ENCODE measurements around the gene ZBTB9.

ZBTB9 gene

GRCh38 chr6:33428224-33428965 is 26.0 kb upstream of the ZBTB9 start:
- no peaks in the 10 kb centered on the region for H3K36me3 ChIP-seq (ENCODE audit: low read length)
- H3K9me3 ChIP-seq (ENCODE audit: insufficient read depth, low read length) = no peaks in the 10 kb centered on the region
- peaks cover 6% of the 10 kb centered on the region; the same call in 1 of the 2 replicates for H3K27me3 ChIP-seq (ENCODE audit: low read length)
- H3K4me2 ChIP-seq (ENCODE audit: low read depth, low read length, poor library complexity, severe bottlenecking) = peak overlapping the region; percentile 26
- H3K9ac ChIP-seq (ENCODE audit: low read length) = peak overlapping the region; percentile 8; the same call in 1 of the 2 replicates
- no peak overlapping the region for H3K27ac ChIP-seq (ENCODE audit: low read depth, low read length)
- H3K4me3 ChIP-seq (ENCODE audit: insufficient read depth, low read length, poor library complexity, severe bottlenecking) = peak overlapping the region; percentile 10
- H2AFZ ChIP-seq (ENCODE audit: low read depth, low read length, severe bottlenecking) = no peak overlapping the region
- no peaks in the 10 kb centered on the region for H3K9me2 ChIP-seq (replicated peaks; ENCODE audit: insufficient read depth, low read length)
- no peaks in the 10 kb centered on the region for H4K20me1 ChIP-seq (ENCODE audit: low read depth, low read length)
- H3F3A ChIP-seq (ENCODE audit: insufficient read depth) = peaks cover 23% of the 10 kb centered on the region
- TF ChIP-seq EZH2phosphoT487 (conservative IDR thresholded peaks at IDR 0.05; ENCODE audit: low read length) (no peak), CTCF (IDR thresholded peaks at IDR 0.05; ENCODE audit: insufficient read depth, low read length, poor library complexity, severe bottlenecking) (peak; percentile 32)
- H3K79me2 ChIP-seq (ENCODE audit: insufficient read depth, low read length) = no peaks in the 10 kb centered on the region

- Histone ChIP-seq H3K27me3 (ENCODE audit: low read length) (peaks cover 6% of the 10 kb centered on the region; the same call in 1 of the 2 replicates), H4K20me1 (ENCODE audit: low read depth, low read length) (no peaks in the 10 kb centered on the region), H3K4me2 (ENCODE audit: low read depth, low read length, poor library complexity, severe bottlenecking) (no peak overlapping the region), H2AFZ (ENCODE audit: low read depth, low read length, severe bottlenecking) (no peak overlapping the region), H3K4me3 (ENCODE audit: insufficient read depth, low read length, poor library complexity, severe bottlenecking) (no peak overlapping the region), H3K36me3 (ENCODE audit: low read length) (no peaks in the 10 kb centered on the region), H3K79me2 (ENCODE audit: insufficient read depth, low read length) (no peaks in the 10 kb centered on the region), H3K27ac (ENCODE audit: low read depth, low read length) (no peak overlapping the region), H3K9ac (ENCODE audit: low read length) (no peak overlapping the region), H3K9me3 (ENCODE audit: insufficient read depth, low read length) (no peaks in the 10 kb centered on the region), H3K9me2 (replicated peaks; ENCODE audit: insufficient read depth, low read length) (no peaks in the 10 kb centered on the region), H3F3A (ENCODE audit: insufficient read depth) (peaks cover 23% of the 10 kb centered on the region)
- no peak for TF ChIP-seq CTCF (IDR thresholded peaks at IDR 0.05; ENCODE audit: insufficient read depth, low read length, poor library complexity, severe bottlenecking)
- TF ChIP-seq EZH2phosphoT487 (conservative IDR thresholded peaks at IDR 0.05; ENCODE audit: low read length) = no peak
Measured at GRCh38 chr6:33428966-33429749, 25.2 kb upstream of the ZBTB9 start.

GRCh38 chr6:33429750-33430052 is 24.7 kb upstream of the ZBTB9 start:
- no peaks in the 10 kb centered on the region for H3K9me3 ChIP-seq (ENCODE audit: insufficient read depth, low read length)
- no peak overlapping the region for H2AFZ ChIP-seq (ENCODE audit: low read depth, low read length, severe bottlenecking)
- no peak overlapping the region for H3K27ac ChIP-seq (ENCODE audit: low read depth, low read length)
- H3K9me2 ChIP-seq (replicated peaks; ENCODE audit: insufficient read depth, low read length) = no peaks in the 10 kb centered on the region
- no peak overlapping the region for H3K4me3 ChIP-seq (ENCODE audit: insufficient read depth, low read length, poor library complexity, severe bottlenecking)
- no peaks in the 10 kb centered on the region for H3K79me2 ChIP-seq (ENCODE audit: insufficient read depth, low read length)
- no peaks in the 10 kb centered on the region for H3K36me3 ChIP-seq (ENCODE audit: low read length)
- no peaks in the 10 kb centered on the region for H4K20me1 ChIP-seq (ENCODE audit: low read depth, low read length)
- TF ChIP-seq CTCF (IDR thresholded peaks at IDR 0.05; ENCODE audit: insufficient read depth, low read length, poor library complexity, severe bottlenecking) (no peak), EZH2phosphoT487 (conservative IDR thresholded peaks at IDR 0.05; ENCODE audit: low read length) (no peak)
- H3K27me3 ChIP-seq (ENCODE audit: low read length) = peaks cover 2% of the 10 kb centered on the region; the same call in 1 of the 2 replicates
- no peak overlapping the region for H3K9ac ChIP-seq (ENCODE audit: low read length)
- no peak overlapping the region for H3K4me2 ChIP-seq (ENCODE audit: low read depth, low read length, poor library complexity, severe bottlenecking)
- H3F3A ChIP-seq (ENCODE audit: insufficient read depth) = peaks cover 23% of the 10 kb centered on the region
